ENCODE measurements around the gene KDM3B. TPM values are rescaled to one million over a fixed set of nuclear protein-coding genes. Genes with fewer than 3 reads are reported as not detected.

KDM3B gene, protein sequence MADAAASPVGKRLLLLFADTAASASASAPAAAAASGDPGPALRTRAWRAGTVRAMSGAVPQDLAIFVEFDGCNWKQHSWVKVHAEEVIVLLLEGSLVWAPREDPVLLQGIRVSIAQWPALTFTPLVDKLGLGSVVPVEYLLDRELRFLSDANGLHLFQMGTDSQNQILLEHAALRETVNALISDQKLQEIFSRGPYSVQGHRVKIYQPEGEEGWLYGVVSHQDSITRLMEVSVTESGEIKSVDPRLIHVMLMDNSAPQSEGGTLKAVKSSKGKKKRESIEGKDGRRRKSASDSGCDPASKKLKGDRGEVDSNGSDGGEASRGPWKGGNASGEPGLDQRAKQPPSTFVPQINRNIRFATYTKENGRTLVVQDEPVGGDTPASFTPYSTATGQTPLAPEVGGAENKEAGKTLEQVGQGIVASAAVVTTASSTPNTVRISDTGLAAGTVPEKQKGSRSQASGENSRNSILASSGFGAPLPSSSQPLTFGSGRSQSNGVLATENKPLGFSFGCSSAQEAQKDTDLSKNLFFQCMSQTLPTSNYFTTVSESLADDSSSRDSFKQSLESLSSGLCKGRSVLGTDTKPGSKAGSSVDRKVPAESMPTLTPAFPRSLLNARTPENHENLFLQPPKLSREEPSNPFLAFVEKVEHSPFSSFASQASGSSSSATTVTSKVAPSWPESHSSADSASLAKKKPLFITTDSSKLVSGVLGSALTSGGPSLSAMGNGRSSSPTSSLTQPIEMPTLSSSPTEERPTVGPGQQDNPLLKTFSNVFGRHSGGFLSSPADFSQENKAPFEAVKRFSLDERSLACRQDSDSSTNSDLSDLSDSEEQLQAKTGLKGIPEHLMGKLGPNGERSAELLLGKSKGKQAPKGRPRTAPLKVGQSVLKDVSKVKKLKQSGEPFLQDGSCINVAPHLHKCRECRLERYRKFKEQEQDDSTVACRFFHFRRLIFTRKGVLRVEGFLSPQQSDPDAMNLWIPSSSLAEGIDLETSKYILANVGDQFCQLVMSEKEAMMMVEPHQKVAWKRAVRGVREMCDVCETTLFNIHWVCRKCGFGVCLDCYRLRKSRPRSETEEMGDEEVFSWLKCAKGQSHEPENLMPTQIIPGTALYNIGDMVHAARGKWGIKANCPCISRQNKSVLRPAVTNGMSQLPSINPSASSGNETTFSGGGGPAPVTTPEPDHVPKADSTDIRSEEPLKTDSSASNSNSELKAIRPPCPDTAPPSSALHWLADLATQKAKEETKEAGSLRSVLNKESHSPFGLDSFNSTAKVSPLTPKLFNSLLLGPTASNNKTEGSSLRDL (N-terminal part only)
- 10 to 100 TPM; 38.8 to 68.4 (median 53.4) TPM for total RNA-seq
- 10 to 100 TPM; 23.2 to 35.2 (median 23.8) TPM for polyA plus RNA-seq
- long read RNA-seq, donor 1 = 0 reads
- long read RNA-seq, donor 2, partial matches to known transcripts = 15 of 16 reads
- long read RNA-seq, donor 2, other reads (novel, unspliced or antisense) = 0 of 16 reads
- long read RNA-seq, donor 3 = 0 reads
- long read RNA-seq, donor 4, partial matches to known transcripts = 4 of 5 reads
- long read RNA-seq, donor 4, other reads (novel, unspliced or antisense) = 1 of 5 reads
- long read RNA-seq, donor 5, full-length matches to known transcripts = 10 of 43 reads
- long read RNA-seq, donor 5, partial matches to known transcripts = 25 of 43 reads
- long read RNA-seq, donor 5, other reads (novel, unspliced or antisense) = 8 of 43 reads
- long read RNA-seq, donor 6, partial matches to known transcripts = 8 of 9 reads
- long read RNA-seq, donor 6, other reads (novel, unspliced or antisense) = 1 of 9 reads
- long read RNA-seq, donor 7 = 0 reads
- long read RNA-seq, donor 8, full-length matches to known transcripts = 2 of 2 reads
- long read RNA-seq, donor 8, partial matches to known transcripts = 0 of 2 reads
- long read RNA-seq, donor 8, other reads (novel, unspliced or antisense) = 0 of 2 reads
- long read RNA-seq, donor 9, partial matches to known transcripts = 0 of 1 reads
- long read RNA-seq, donor 9, other reads (novel, unspliced or antisense) = 0 of 1 reads
- long read RNA-seq, donor 10, partial matches to known transcripts = 0 of 1 reads
- long read RNA-seq, donor 10, other reads (novel, unspliced or antisense) = 0 of 1 reads

GRCh38 chr5:138352071-138352721 is at the start of gene KDM3B:
TSS of gene KDM3B (plus strand) at chr5:138352685. CDS start at chr5:138352796, 111 bp downstream.
- DNase-seq = peak; percentile 74 to 91 (median 85)
- H3K27me3 ChIP-seq = no peaks in the 10 kb centered on the region
- intact Hi-C loops (cut with DNase I) = no loop called here

GRCh38 chr5:138303372-138303771 is 49.1 kb upstream of the KDM3B start:
- peak in 4 of 7 donors; percentile 12 to 43 (median 23) for DNase-seq
- intact Hi-C loops (cut with DNase I) = no loop called here
- 59 to 72% (median 66%) methylated on average over 6 of the region's 6 CpGs for WGBS, 4 donors
- no peaks in the 10 kb centered on the region for H3K4me1 ChIP-seq (replicated peaks in 1 of 2)
- no peak overlapping the region for H3K4me3 ChIP-seq
- no peaks in the 10 kb centered on the region for H3K36me3 ChIP-seq (replicated peaks in 1 of 2)
- no peak overlapping the region for H3K27ac ChIP-seq
- no peaks in the 10 kb centered on the region for H3K27me3 ChIP-seq
- TF ChIP-seq POLR2A (IDR thresholded peaks at IDR 0.05) = no peak
- TF ChIP-seq, protein P1, sequence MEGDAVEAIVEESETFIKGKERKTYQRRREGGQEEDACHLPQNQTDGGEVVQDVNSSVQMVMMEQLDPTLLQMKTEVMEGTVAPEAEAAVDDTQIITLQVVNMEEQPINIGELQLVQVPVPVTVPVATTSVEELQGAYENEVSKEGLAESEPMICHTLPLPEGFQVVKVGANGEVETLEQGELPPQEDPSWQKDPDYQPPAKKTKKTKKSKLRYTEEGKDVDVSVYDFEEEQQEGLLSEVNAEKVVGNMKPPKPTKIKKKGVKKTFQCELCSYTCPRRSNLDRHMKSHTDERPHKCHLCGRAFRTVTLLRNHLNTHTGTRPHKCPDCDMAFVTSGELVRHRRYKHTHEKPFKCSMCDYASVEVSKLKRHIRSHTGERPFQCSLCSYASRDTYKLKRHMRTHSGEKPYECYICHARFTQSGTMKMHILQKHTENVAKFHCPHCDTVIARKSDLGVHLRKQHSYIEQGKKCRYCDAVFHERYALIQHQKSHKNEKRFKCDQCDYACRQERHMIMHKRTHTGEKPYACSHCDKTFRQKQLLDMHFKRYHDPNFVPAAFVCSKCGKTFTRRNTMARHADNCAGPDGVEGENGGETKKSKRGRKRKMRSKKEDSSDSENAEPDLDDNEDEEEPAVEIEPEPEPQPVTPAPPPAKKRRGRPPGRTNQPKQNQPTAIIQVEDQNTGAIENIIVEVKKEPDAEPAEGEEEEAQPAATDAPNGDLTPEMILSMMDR (IDR thresholded peaks at IDR 0.05) = no peak
- no peaks in the 10 kb centered on the region for H3K9me3 ChIP-seq (replicated peaks in 1 of 3)

More at GRCh38 chr5:138352071-138352721, at the start of gene KDM3B:
- Histone ChIP-seq H3K4me1 (replicated peaks in 1 of 2) (peaks cover 25 to 34% of the 10 kb centered on the region in 2 donors), H3K36me3 (replicated peaks in 1 of 2) (peaks cover 0 to 21% of the 10 kb centered on the region in 2 donors), H3K27ac (peak within 1 kb of the TSS; percentile 86 to 100 (median 92)), H3K9me3 (replicated peaks in 1 of 3) (no peaks in the 10 kb centered on the region), H3K4me3 (peak within 1 kb of the TSS; percentile 56 to 87 (median 74))
- 6 to 57% (median 16%) methylated on average over 2 to 30 of the region's 30 CpGs for WGBS, 4 donors
- peak in 1 of 2 donors; percentile 5 for TF ChIP-seq POLR2A (IDR thresholded peaks at IDR 0.05)
- TF ChIP-seq, protein P1 (IDR thresholded peaks at IDR 0.05) = peak; percentile 94 to 100 (median 99)

DNA sequence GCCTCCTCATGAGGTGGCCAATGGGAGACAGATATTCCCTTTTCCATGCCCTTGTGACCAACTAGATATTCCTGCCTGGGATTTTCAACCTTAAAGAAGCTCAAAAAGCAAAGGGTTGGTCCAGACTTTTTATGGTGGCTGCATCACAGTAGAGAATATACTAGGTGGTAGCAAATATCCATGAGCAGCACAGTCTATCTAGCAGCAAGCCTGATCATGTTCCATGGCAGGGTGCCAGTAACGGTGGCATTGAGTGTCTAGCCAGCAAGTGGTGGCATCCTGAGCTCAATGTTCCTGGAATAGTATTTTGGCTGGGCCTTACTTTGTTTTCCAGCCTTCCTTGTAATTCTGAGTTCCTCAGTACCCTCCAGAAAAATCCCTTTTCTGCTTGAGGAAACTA is 46.7 kb upstream of the KDM3B start:
- H3K9me3 ChIP-seq (replicated peaks in 1 of 3) = no peaks in the 10 kb centered on the region
- intact Hi-C loops (cut with DNase I) = no loop called here
- peak; percentile 64 to 89 (median 86) for DNase-seq
- no peaks in the 10 kb centered on the region for H3K27me3 ChIP-seq
- H3K4me1 ChIP-seq (replicated peaks in 1 of 2) = no peaks in the 10 kb centered on the region
- TF ChIP-seq POLR2A (IDR thresholded peaks at IDR 0.05) = no peak
- TF ChIP-seq, protein P1 (IDR thresholded peaks at IDR 0.05) = no peak
- H3K27ac ChIP-seq = no peak overlapping the region
- H3K36me3 ChIP-seq (replicated peaks in 1 of 2) = no peaks in the 10 kb centered on the region
- no peak overlapping the region for H3K4me3 ChIP-seq
- WGBS, 4 donors = 22 to 44% (median 33%) methylated on average over 1 of the region's 1 CpG

Data from adrenal gland (tissue), 19 donors.